Activated CD8-positive, alpha-beta memory T cell treated with anti-CD3 and anti-CD28 coated beads, Interleukin-2, amount 50 U/mL, for 24 hours (primary cell): Measurements from ENCODE around the gene DCK.

Experiments used
- DNase-seq: peaks from one replicate; pipeline ENCODE4 v3.0.0-alpha.2; 2020; ENCODE audit errors: extremely low read depth

DCK gene

DNA sequence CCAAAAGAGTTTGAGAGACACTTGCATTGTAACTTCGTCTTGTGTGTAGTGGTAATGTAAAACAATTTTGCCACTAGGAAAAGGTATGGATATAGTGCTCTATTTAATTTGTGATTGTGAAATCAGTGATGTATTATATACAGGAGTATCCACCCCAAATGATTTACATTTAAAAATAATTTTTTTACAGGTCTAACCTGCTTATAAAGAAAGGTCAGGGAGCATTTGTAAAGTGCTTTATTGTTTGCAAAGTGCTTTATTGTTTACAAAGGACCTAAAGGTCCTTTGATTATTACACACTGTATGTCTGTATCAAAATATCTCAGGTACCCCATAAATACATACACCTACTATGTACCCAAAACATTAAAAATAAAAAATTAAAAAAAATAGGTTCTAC is 70.3 kb downstream of the DCK start:
- no peak for DNase-seq

DNA sequence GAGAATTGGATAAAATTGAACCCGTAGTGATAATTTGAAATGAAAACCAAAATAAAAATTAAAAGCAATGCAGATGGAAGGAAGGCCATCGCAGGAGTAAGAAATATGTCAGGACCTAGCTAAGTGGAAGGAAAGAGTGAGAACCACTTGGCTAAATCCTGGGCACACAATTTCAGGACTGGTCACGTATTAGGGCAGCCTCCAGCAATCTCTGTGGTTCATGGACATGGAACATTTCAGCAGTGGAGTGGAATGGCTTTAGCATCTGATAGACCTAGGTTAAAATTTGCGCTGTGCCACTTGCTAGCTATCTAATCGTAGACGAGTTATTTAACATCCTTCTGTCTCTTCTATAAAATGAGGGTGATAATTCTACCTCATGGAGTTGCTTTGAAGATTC is 71.1 kb downstream of the DCK start:
- no peak for DNase-seq

DNA sequence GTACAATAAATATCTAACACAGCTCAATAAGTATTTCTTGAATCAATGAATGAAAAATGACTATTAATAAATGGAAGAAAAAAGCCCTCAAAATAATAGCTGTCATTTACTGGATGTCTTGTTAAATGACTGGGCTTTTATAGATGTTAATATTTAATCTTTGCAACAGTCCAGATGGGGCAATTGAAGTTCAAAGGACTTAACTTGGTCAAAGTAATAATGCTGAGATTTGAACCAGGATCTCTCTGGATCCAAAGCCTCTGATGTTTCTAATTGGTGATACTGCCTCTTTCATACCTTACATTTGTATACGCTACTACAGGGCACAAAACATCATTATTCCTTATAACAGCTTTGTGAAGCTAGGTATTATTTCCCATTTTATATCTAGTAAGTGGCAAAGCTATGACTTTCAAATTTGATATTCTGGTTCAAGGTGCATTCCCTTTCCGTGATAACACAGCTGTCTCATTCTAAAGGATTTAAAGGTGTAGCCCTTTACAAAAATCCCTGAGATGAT is 72.6 kb downstream of the DCK start:
- no peak for DNase-seq

DNA sequence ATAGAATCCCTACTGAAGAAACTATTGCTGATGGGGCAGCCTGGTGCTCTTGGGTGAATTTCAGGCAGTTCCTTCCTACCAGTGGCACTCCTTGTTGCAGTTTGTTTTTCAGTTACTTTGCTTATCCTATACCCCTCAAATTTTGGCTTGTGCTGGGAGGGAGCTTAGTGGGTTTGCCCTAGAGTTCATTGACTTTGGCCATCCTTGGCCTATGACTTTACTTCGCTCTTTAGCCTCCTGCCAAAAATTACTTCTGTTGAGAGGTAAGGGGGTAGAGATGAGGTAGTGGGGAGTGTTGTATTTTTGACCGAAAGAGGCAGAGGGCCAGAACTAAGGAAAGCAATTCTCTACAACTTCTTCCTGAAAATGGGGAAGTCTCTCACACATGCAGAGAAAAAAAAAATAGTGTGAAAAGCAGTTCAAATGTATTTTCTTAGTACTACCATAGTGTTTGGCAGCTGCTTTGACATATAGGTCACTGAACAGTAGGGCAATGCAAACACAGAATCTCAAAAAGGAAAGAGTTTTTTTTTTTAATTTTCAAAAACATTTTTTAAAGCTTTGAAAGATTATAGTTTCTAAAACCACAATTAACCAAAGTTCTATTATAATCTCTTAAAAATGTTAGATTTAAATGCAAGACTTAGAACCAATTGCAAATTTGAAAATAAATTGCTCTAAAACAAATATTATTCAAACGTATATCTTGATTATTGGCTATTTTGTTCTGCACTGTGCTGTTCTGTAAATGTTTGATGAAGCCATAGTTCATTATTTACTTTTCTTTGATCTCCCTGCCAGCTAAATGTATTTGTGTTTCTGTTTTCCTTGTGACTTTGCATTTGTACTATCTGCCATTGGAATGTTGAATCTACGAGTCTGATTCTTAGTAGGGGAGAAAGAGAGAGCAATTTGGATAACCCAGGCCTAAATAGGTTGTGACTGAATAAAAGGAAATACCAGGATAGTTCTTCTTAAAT is 73.6 kb downstream of the DCK start:
- no peak for DNase-seq

DNA sequence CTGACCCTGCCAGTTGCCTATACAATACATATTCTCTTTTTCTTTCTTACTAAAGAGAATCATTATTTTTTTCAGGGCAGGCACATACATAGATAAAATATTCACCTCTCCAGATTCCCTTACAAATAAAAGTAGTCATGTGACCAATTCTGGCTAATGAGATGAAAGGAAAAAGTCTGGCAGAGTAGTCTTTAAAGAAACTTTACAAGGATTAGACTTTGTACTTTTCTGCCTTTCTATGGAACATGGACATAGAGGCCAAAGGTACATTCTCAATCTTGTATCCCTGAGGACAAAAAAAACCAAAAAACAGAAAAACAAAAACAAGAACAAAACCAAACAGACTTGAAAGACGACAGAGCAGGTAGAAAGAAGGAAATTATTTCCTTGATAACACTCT is 75.6 kb downstream of the DCK start:
- no peak for DNase-seq

DNA sequence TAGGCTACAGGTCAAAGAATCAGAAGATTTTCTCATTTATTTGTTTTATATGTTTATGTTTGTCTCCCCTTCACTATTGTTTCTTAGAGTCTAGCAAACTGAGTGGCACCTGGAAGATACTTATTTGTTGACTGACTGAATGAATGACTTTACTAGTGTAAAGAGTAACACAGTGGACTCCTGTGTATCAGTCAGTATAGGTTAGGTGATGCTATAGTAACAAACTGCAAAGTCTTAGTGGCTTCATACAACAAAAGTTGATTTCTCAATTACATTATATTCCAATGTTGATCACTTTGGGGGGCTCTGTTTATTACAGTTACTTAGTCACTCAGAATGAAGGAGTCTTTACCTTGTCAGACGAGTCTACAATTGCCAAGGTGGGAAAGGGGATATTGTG is 76.6 kb downstream of the DCK start:
- DNase-seq: no peak

DNA sequence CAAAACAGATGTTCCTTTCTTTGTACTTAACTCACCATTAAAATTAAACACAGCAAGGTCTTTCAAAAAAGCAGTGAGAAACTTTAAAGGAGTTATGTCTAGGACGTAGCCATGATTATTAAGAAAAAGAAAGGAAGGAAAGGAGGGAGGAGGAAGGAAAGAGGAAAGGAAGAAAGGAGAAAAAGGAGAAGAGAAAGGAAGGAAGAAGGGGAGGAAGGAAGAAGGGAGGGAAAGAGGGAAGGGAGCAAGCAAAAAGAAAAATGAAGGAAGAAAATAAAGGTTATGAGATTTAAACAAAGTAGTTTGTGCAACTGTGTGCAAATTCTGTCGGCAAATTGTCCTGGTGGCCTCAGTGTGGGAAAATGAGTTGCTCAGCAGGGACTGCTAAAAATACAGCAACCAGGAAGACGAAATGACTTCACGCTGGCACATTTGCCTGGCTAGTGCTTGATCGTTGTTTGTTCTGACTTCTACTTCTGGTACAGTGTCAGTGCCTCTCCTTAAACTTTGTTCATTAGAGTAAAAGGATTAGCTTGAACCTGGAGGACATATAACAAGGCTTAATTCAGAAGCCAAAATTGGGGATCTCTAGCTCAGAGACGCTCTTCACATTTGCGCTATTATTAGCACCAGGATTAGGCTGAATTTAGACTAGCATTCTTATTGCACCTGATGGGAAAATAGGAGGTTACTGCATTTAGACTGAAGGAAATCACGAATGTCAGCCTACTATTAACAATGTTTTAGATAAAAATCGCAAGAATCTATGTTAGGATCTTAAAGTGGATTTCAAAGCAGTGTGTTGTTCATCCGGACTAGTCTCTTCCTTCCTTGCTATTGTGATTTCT is 81.2 kb downstream of the DCK start:
- no peak for DNase-seq
